HG03571 (cell line): Measurements from ENCODE around the gene TRIM71.

Experiments
- ATAC-seq: cut with Tn5 transposase; IDR thresholded peaks from one replicate; pipeline ENCODE4 v1.9.1; 2021; ENCODE audit not compliant: unreplicated experiment

Gene TRIM71

DNA sequence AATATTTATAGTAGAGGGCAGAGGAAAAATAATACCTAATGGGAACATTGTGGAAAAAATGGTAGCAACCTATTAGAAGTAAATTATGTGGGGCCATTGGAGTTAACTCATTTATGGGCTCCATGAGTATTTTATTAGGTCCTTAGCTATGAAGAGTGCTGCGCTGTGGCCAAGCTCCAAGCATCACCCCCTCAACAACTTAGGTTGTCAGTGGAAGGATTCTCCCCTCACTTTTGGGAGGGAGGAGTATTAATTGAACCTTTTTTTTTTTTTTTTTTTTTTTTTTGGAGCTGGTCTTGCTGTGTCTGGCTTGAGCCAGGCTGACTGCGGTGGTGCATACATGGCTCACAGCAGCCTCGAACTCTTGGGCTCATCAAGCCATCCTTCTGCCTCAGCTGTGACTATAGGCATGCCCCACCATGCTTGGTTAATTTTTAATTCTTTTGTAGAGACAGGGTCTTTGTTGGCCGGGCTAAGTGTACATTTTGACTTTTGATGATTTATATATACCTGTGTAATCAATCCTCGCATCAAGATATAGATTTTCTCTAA, 45.2 kb downstream of the TRIM71 start:
- no peak for ATAC-seq

DNA sequence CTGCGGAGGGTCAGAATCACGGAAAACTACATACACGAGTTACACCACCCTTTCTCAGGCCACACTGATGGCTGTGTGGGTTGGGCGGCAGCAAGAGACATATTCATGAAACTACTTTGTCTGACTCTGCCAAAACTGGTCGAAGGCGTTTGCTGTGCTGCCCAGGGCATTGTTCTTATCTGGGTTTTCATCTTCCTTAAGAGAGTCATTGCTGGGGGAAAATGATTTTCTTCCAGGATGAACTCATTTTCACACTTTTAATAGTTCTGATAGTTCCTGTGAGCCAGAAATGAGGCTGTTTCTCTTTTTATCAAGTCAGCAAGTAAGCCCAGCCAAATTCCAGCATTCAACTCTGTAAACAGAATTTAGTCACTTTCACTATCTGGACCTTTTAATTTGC, 47.6 kb downstream of the TRIM71 start:
- no peak for ATAC-seq

DNA sequence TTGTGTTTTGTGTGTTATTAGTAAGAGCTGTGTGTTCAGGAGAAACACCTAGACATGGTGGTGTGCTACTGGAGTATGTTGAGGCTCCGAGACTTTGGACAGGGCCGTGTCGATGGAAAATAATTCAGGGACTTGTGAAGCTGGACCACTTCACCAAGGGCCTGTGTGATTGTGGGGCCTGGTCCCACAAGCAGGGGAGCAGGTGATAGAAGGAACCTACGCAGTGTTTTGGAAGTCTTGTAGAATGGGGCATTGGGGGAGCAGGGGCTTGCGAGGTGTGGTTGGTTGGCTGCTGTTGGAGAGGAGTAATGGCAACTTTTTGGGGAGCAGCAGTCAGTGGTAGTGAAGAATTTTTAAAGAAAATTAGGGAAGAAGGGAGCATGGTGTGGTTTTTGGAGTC, 48.7 kb downstream of the TRIM71 start:
- ATAC-seq, result no peak

DNA sequence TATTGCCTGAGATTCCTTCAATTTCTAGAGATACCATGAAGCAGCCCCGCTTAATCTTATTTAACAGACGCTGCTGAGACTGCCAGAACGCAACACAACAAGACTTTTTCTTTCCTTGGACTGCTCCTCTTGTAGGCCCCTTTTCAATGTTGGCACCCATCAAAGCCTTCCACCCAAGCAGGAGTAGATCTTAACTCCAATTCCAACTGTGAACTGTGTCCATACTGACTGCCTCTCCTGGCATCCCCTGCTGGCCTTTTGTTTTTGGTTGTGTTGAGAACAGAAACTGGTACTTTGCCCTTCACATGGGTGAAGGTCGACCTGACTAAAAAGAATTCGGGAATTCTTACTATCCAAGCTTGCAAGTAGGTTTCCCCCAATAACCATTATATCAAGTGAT, 50.2 kb downstream of the TRIM71 start:
- no peak for ATAC-seq

DNA sequence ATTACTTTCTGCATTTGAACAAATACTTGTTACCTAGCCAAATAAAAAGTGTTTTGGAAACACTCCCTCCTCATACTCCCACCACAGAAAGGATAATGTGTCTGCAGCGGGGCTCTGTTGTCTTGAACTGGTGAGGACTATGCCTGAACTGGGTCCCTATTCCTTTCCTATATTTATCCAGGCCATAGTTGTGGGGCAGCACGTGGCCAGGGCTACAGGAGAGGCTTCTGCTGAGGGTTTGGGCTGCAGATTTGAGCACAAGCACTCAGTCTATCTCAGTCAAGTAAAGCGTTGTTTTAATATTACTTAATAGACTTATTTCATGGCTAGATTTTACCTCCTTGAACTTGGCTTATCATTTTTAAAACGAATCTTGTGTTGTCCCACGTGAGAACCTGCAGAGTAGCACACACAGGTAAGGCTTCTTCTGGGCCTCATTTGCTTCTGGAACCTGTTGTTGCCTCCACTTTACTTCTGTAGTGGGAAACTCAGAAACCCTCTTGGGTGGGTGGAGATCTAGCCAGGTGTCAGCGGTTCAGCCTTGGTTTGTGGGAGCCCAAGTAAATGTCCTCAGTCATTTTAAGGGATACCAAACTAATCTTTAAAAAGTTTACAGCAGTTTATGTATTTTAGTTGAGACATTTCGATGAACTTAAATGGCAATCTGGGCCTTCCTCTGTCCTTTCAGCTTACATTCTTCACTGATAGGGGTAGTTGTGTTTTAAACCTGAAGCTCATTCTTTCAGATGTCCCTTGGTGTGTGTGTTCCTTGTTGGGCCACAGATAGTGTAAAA, 51.1 kb downstream of the TRIM71 start:
- no peak for ATAC-seq

DNA sequence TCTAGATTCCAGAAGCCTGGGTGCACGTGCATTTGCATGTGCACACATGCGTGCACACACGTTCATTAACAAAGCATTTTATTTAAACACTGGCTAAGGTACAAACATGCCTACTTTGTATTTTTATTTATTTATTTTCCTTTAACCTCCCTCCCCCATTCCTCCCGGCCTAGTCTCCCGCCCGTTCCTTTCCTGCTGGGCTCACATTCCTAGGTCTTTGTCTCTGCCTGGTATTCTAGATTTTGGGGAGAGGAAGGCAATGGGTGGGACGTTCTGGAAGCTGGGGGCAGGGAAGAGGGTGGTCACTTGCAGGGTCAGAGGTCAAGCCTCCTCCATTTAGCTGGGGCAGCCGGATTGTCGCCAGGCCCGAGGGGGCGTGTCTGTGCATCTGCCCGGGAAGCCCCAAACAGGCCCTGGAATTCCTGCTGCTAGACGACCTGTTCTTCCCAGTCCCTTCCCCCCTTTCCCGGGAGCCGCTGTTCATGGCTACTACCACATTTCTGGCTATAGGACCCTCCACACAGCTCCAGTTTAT, 51.8 kb downstream of the TRIM71 start:
- no peak for ATAC-seq

DNA sequence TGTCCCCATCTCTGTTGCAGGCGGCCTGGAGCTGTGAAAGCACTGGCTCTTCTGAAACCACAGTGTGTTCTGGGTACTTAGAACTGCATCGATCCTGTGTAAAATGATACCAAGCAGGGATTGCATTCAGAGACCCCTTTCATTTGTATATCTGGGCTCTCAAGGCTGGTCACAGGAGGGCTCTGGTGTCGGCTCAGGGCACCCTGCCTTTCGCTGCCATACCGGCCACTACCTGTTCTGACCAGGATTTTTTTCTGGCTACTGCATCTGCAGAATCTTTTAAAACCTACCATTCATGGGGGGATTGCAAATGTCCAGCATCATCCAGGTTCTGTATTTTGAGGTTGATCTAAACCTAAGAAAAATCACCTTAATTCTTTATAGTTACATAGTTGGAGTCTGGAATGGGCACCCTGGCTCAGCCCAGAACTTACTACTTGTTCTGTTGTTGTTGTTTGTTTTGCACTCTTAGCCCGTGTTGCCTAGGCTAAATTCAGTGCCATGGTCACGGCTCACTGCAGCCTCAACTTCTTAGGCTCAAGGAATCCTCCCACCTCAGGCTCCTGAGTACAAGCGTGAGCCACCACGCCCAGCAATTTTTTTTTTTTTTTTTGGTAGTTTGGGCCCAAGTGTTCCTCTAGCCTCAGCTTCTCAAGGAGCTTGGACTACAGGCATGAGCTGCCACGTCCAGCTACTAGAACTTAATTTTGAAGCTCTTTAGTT, 52.7 kb downstream of the TRIM71 start:
- no peak for ATAC-seq

DNA sequence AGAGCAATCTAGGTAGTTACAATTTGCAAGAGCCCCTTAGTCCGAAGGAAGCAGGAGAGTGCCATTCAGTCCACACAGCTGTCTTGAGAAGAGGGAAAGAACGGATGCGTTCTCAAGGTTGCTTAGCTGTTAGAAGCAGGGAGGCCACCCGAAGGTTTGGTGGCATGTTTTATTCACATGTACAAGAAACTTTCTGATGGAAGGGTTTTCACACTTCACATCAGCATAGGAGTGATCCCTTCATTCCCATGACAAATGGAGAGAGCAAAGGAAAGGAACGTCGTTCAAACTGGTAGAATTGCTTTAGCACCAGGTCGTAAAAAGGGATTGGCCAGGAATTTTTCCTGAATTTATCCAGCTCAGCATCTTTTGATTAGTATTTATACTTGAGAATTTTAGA, 53.5 kb downstream of the TRIM71 start:
- ATAC-seq, result no peak

DNA sequence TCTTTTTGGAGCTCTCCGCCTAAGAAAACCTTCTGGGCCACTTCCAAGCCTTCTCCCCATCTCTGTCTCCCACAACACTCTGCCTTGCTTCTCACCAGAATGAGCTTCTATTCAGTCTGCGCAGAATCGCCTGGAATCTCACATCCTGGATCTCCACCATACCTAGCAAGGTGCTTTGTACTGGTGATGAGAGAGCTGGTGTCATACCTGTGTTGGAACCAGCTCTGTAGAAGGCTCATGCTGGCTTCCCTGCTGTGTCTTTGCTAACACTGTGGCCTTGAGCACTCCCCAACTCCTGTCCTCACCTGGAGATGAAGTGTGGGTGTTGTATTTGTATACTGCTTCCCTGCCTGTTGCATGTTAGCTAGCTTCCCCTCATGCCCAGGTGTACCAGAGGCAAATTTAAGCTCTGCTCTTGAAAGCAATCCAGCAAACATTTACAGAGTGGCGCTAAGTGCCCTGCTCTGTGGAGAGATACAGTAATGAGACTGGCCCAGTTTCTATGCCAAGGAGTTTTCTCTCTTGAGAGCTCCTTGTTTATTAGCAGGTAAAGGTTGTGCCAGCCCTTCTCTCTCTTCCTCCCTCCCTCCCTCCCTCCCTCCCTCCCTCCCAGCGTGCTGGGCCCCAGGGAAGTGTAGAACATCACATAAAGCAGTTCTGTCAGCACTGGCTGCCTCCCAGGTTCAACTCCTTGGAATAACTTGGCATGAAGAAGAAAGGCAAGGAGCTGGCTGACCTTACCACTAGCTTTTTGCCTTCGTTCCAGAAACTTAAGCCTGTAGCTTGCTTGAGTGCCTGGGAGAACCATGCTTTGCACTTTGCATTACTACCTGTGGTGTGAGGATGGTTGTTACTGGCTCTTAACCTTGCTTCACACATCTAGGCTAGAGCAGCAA, 54.9 kb downstream of the TRIM71 start:
- ATAC-seq, result no peak

DNA sequence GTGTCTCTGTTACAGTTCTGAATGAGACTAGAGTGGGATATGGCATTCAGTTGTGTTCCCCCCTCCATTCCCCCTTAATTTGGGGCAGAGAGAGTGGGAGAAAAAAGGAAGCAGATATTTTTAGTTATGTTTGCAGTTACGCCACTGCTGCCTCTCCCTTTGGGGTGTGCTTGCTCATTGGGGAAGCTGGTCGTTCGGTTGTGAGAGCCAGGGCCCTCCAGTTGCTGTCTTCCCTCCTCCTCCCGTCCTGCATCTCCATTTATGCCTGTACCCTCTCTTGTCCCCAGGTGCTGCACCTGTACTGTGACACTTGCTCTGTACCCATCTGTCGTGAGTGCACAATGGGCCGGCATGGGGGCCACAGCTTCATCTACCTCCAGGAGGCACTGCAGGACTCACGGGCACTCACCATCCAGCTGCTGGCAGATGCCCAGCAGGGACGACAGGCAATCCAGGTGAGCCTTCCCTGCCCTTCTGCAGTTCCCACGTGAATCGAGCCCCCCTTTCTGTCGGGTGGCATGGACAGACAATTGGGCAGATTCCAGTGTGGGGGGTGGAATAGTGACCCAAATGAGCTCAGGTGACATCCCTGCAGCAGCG, 55.8 kb downstream of the TRIM71 start:
- ATAC-seq, result no peak

DNA sequence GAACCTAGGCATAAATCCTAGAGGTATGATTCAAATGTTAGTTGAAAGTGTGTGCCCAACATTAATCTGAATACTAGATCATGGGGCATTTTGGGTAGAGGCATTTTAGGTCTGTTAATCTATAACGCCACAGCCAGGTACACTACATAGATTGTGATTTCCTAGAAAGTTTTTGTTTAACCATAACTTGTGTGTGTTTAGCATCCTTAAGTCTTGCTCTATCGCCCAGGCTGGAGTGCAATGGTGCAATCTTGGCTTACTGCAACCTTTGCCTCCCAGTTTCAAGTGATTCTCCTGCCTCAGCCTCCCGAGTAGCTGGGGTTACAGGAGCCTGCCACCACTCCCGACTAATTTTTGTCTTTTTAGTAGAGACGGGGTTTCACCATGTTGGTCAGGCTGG, 59.1 kb downstream of the TRIM71 start:
- ATAC-seq, result no peak

DNA sequence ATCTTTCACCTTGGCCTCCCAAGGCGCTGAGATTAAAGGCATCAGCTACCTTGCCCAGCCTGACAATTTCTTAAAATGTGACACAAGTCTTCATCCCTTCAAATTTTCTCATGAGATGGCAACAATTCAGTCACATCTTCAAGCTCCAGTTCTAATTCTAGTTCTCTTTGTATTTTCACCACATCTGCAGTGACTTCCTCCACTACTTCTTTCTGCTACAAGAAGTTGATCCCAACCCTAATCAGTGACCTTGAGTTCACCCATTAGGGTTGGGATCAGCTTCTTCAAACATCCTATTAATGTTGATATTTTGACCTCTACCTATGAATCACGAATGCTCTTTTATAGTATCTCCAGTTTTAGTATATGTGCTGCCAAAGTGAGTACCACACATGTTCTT, 59.8 kb downstream of the TRIM71 start:
- no peak for ATAC-seq

DNA sequence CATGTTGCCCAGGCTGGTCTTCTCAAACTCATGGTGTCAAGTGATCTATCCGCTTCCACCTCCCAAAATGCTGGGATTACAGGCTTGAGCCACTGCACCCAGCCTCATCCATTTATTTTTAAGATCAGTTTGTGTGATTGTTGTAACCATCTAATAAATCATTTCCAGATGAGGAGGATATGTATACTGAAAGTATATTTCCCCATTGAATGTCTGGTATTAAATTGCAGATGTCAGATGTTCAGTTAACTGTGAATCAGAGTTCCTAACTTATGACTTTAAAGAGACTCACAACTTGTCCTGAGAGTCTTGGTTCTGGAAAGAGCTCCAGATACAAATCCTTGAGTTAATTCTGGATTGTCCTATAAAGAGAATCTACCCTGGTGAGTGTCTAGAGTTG, 62.4 kb downstream of the TRIM71 start:
- no peak for ATAC-seq

DNA sequence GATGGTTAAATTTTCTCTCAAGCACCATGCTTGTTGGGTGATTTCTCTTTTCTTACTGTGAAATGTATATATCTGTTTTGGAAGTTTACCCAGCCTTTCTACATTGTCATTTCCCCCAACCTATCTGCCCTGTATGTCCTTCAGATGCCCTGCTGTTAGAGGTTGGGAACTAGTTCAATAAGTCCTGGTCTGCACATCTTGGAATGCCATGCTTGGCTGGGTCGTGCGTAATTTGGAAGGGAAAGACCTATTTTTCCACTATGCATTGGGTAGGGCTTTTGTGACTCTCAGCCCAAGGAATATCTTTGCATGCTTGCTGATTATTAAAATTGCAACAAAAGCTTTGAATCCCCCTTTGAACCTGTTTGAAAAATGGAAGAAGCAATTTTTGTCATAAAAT, 63.8 kb downstream of the TRIM71 start:
- ATAC-seq, result no peak

DNA sequence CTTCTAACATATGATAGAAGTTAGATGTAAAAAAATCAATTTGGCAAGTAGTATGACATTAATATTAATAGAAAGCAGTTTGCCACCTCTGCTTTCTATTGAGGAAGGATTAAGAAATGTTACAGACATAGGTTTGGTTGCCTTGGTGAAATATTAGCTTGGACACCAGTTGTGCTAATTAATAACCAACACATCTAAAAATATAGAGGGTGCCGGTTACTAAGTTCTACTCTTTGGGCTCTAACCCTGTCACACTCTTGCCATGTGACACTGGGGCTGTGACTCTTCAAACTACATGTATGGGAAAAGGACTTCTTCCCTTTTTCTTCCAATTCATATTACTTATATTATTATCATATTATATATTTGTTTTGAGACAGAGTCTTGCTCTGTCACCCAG, 64.4 kb downstream of the TRIM71 start:
- ATAC-seq, result peak; percentile 67

DNA sequence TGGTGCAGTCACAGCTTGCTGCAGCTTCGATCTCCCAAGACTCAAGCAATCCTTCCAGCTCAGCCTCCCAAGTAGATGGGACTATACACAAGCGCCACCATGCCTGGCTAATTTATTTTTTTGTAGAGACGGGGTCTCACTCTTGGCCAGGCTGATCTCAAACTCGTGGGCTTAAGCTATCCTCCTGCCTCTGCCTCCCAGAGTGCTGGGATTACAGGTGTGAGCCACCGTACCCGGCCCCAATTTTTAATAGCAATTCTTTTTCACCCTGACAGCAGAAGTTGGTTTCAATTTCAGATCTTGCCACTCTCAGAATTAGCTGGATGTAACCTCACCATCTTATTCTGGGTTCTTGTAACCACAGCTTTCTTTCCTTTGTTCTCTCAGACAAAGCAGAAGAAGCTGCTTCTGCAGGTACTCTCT, 64.8 kb downstream of the TRIM71 start:
- ATAC-seq, result peak; percentile 79

DNA sequence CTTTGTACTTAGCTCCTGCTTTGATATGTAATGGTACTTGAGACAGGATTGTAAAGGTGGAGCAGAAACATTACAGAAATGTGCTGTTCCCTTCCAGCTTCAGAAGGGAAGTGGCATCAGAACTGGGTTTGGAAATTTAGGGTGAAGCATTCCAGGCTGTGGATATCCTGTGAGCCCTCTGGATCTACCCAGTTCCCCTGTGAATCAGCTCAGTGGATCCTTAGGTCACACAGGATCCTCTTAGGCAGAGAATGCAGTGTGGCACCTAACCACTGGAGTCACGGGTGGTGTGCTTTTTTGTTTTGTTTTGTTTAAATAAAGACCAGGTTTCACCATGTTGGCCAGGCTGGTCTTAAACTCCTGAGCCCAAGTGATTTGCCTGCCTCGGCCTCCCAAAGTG, 66.0 kb downstream of the TRIM71 start:
- no peak for ATAC-seq

DNA sequence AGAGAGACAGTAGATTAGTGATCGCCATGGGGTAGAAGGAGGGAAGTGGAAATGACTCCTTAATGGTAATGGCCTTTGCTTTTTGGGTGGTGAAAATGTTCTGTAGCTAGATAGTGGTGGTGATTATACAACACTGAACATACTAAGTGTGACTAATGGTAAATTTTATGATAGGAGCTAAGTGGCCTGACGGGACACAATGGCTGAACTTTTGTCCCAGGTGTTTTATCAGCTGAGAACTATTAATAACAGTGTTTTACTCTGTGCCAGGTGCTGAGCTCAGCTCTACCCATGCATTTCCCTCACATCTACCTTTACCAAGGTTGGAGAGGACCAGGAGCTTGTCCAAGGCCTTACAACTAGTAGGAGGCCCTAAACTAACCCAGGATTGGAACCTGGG, 66.8 kb downstream of the TRIM71 start:
- ATAC-seq, result no peak

DNA sequence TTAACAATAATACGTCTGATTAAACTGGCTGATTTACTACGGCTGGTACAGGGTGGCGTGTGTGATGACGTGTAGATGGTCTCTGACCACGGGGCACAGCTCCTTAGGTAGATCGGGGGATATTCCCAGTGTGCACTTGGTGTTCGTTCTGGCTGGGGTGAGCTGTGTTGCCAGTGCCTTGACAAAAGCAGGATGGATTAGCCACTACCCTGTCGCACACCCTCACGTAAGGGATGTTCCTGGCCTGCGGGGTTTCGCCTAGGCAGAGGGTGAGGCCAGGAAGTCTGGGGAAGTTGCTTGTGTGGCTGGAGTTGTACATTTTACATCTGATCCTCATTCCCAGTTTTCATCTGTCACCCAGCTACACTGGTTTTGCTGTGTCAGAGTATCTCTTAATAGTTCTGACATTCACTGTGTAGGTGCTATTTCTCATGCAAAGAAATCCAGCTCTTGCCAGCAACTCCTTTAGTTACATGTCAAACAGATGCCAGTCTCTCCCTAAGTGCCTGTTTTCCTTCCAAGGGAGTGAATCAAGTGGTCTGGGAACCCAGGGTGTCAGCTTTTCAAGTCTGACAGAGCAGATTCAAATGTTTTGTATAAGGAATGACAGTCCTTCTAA, 67.6 kb downstream of the TRIM71 start:
- no peak for ATAC-seq

DNA sequence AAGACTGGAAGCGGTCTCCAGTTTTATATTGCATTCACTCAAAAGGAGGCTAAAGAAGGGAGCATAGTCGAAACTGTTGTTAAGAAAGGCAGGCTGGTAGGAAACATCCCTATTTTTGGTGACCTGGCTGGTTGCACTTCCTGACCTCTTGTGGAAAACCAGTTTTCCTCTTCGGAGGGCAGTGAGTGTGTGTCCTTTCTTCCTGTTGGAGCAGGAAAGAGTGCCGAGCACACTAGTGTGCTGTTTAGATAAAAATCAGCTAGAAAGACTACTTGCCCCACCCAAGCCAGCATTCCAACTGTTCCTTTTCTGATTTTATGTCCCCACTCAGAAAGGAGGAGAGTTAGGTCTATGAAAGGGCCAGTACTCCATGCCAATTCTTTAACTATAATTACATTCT, 68.5 kb downstream of the TRIM71 start:
- no peak for ATAC-seq
